ENCODE measurements around the gene PIK3C2A. TPM values are rescaled to one million over a fixed set of nuclear protein-coding genes. Genes with fewer than 3 reads are reported as not detected.

PIK3C2A gene
- total and polyA plus RNA-seq, 2 experiments from 2014 or later, result 20.7 to 54.6 TPM

DNA sequence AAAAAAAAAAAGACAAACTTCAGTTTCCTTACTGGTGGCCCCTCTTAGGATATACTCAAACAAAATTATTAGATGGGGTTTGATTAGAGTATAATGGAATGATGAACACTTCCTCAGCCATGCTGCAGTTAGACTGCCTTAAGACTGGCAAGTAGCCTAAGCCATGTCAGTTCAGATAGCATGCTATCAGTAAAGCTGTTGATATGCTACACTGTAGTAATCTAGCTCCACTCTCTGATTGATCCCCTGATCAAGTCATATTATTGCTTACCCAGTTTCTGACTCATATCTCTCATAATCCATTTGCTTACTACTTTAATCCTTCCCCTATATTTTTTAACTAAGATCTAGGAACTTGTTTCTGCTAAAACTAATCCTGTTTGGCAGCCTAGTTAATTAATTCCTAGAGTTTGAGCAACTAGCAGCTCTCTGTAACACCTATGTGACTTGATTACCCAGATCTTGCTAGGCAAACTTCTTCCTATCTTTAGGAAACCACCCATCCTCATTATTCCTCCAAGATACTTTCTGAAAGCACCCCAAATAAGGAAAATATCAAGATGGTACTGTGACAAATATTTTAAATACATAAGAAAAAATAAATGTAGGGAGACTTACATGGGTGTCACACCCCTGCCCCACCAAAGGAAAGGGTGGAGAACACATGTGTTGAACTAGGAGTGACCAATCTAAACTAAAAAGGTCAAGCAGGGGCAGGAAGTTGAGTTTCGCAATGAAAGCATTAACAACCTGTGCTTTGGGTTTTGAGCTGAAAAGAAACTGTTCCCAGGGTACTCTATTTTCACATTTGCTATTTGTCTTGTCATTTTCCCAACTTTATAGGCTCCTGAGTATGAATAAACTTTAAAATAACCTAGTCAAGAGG lies 43.2 kb downstream of the PIK3C2A start:
- Histone ChIP-seq H3K27ac (peak overlapping the region; percentile 54), H3K9me3 (ENCODE audit: low read depth) (no peaks in the 10 kb centered on the region), H3K4me1 (ENCODE audit: low read depth) (peaks cover 6% of the 10 kb centered on the region), H3K4me3 (no peak overlapping the region), H3K27me3 (no peaks in the 10 kb centered on the region), H3K36me3 (no peaks in the 10 kb centered on the region)
- TF ChIP-seq, protein P1, sequence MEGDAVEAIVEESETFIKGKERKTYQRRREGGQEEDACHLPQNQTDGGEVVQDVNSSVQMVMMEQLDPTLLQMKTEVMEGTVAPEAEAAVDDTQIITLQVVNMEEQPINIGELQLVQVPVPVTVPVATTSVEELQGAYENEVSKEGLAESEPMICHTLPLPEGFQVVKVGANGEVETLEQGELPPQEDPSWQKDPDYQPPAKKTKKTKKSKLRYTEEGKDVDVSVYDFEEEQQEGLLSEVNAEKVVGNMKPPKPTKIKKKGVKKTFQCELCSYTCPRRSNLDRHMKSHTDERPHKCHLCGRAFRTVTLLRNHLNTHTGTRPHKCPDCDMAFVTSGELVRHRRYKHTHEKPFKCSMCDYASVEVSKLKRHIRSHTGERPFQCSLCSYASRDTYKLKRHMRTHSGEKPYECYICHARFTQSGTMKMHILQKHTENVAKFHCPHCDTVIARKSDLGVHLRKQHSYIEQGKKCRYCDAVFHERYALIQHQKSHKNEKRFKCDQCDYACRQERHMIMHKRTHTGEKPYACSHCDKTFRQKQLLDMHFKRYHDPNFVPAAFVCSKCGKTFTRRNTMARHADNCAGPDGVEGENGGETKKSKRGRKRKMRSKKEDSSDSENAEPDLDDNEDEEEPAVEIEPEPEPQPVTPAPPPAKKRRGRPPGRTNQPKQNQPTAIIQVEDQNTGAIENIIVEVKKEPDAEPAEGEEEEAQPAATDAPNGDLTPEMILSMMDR (IDR thresholded peaks at IDR 0.05; ENCODE audit: low read depth, low read length), result no peak
- no peak for DNase-seq (ENCODE audit: low read depth in 1 of 2, low spot score in 1 of 2)

- TF ChIP-seq, protein P1 (IDR thresholded peaks at IDR 0.05; ENCODE audit: low read depth, low read length), result no peak
- Histone ChIP-seq H3K27me3 (no peaks in the 10 kb centered on the region), H3K27ac (no peak overlapping the region), H3K4me1 (ENCODE audit: low read depth) (peaks cover 6% of the 10 kb centered on the region), H3K36me3 (no peaks in the 10 kb centered on the region), H3K4me3 (no peak overlapping the region), H3K9me3 (ENCODE audit: low read depth) (no peaks in the 10 kb centered on the region)
- no peak for DNase-seq (ENCODE audit: low read depth in 1 of 2, low spot score in 1 of 2)
These were observed 44.0 kb downstream of the PIK3C2A start for GRCh38 chr11:17163736-17164135.

DNA sequence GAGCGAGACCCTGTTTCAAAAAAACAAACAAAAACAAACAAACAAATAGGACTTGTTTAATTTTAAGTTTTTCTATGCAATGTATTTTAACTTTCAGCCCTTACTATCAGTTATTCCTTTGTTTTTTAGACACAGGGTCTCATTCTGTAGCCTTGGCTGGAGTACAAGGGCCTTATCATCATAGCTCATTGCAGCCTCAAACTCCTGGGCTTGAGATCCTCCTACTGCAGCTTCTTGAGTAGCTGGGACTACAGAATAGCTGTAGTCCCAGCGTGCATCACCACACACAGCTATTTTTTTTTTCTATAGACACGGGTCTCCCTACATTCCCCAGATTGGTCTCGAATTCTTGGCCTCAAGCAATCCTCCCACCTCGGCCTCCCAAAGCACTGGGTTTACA lies 44.5 kb downstream of the PIK3C2A start:
- Histone ChIP-seq H3K27ac (no peak overlapping the region), H3K9me3 (ENCODE audit: low read depth) (no peaks in the 10 kb centered on the region), H3K36me3 (no peaks in the 10 kb centered on the region), H3K4me1 (ENCODE audit: low read depth) (peaks cover 6% of the 10 kb centered on the region), H3K4me3 (no peak overlapping the region), H3K27me3 (no peaks in the 10 kb centered on the region)
- TF ChIP-seq, protein P1 (IDR thresholded peaks at IDR 0.05; ENCODE audit: low read depth, low read length), result no peak
- DNase-seq (ENCODE audit: low read depth in 1 of 2, low spot score in 1 of 2), result no peak

GRCh38 chr11:17162376-17162775 lies 45.4 kb downstream of the PIK3C2A start:
- Histone ChIP-seq H3K27ac (no peak overlapping the region), H3K9me3 (ENCODE audit: low read depth) (no peaks in the 10 kb centered on the region), H3K36me3 (no peaks in the 10 kb centered on the region), H3K4me1 (ENCODE audit: low read depth) (peaks cover 6% of the 10 kb centered on the region), H3K27me3 (no peaks in the 10 kb centered on the region), H3K4me3 (no peak overlapping the region)
- DNase-seq (ENCODE audit: low read depth in 1 of 2, low spot score in 1 of 2), result no peak
- TF ChIP-seq, protein P1 (IDR thresholded peaks at IDR 0.05; ENCODE audit: low read depth, low read length), result no peak

- peaks cover 6% of the 10 kb centered on the region for H3K4me1 ChIP-seq (ENCODE audit: low read depth)
- no peaks in the 10 kb centered on the region for H3K27me3 ChIP-seq
- H3K36me3 ChIP-seq, result no peaks in the 10 kb centered on the region
- no peak for DNase-seq (ENCODE audit: low read depth in 1 of 2, low spot score in 1 of 2)
- TF ChIP-seq, protein P1 (IDR thresholded peaks at IDR 0.05; ENCODE audit: low read depth, low read length), result no peak
- H3K4me3 ChIP-seq, result no peak overlapping the region
- no peak overlapping the region for H3K27ac ChIP-seq
- no peaks in the 10 kb centered on the region for H3K9me3 ChIP-seq (ENCODE audit: low read depth)
These were observed 46.3 kb downstream of the PIK3C2A start for GRCh38 chr11:17161515-17161914.

Data from cardiac muscle cell (in vitro differentiated cells and primary cell).